NOMO-1 treated with dmso at 0.1 percent for 144 hours (cell line): ENCODE measurements around the gene CIZ1.

Experiments
- DNase-seq: peaks from one replicate; lab custom pipeline; 2025; ENCODE audit not compliant: unreplicated experiment; lab: John Stamatoyannopoulos, UW

The CIZ1 gene

DNA sequence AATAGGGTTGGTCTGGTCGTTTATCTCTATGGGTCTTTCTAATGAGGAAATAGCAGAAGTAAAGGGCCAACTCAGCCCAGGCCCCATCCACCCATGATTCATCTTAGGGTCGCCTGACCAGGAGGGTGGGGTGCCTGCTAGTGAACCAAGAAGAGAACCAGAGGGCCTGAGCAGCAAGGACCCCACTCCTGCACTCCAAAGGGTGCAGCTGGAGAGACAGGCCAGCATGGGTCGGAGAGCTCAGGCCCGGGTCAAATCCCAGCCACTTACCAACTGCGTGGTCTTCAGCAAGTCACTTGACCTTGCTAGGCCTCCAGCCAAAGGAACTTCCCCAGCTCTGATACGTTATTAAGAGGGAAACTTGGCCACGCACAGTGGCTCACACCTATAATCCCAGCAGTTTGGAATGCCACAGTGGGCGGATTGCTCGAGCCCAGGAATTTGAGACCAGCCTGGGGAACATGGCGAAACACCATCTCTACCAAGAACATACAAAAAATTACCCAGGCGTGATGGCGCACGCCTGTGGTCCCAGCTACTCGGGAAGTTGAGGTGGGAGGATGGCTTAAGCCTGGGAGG, 27.0 kb downstream of the CIZ1 start:
- no peak for DNase-seq

- no peak for DNase-seq
Observed at GRCh38 chr9:128163523-128164306, 27.7 kb downstream of the CIZ1 start.

- DNase-seq, result no peak
Observed at GRCh38 chr9:128163027-128163515, 28.3 kb downstream of the CIZ1 start.

DNA sequence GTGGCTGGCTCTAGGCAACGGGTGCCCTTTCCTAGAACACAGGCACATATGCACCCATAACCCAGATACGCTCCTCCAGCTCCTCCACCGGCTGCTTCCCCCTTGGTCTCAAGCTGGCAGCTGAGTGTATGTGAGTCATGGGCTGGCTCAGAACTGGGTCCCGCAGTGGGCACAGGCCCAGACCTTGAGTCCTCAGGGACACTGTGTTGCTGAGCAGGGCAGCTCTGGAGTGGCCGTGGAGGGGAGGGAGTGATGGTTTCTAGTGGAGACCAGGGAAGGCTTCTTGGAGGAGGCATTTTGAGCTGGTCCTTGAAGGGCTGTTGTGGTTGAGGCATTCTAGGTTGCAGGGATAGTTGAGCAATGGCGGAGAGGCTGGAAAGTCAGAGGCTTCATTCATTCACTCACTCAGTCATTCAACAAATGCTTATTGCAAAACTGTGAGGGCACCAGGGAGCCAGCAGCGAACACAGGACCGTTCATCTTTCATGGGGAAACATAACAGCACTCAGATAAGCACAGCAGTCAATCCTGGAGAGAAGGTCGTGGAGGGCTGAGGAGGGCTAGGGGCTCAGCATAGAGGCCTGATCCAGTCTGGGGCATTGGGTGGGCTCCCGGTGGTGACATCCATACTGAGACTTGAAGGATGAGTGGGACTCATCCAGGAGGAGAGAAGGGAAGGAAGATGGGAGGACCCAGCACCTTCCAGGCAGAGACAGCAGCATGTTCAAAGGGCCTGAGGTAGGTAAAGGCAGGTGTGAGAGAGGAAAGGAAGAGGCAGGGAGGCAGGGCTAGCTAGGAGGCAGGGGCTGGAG, 29.0 kb downstream of the CIZ1 start:
- DNase-seq, result no peak

- DNase-seq, result no peak
Observed at GRCh38 chr9:128161215-128161902, 30.0 kb downstream of the CIZ1 start.

DNA sequence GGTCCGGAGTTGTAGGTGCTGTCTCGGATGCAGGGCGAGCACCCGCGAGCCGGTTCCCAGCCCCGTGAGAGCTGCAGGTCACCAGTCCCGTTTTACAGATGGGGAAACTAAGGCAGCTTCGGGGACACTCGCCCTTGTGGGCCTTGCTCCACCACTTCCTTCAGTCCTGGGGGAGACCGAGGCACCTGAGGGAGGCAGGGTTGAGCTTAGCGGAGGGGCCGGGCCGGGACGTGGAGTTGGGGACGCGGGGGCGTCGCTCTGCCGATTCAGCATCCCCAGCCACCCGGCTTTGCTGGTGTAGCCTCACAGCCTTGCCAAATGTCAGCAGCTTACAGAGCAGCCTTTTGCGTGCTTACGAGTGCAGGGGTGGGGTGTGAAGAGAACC, 30.8 kb downstream of the CIZ1 start:
- no peak for DNase-seq

- DNase-seq, result peak; percentile 89
Observed at GRCh38 chr9:128159784-128160602, 31.4 kb downstream of the CIZ1 start, which contains the start of gene BBLN. BBLN (plus strand) TSS chr9:128160265; CDS start chr9:128160408, 143 bp downstream.

GRCh38 chr9:128159522-128159783, 31.9 kb downstream of the CIZ1 start:
- peak; percentile 74 for DNase-seq

DNA sequence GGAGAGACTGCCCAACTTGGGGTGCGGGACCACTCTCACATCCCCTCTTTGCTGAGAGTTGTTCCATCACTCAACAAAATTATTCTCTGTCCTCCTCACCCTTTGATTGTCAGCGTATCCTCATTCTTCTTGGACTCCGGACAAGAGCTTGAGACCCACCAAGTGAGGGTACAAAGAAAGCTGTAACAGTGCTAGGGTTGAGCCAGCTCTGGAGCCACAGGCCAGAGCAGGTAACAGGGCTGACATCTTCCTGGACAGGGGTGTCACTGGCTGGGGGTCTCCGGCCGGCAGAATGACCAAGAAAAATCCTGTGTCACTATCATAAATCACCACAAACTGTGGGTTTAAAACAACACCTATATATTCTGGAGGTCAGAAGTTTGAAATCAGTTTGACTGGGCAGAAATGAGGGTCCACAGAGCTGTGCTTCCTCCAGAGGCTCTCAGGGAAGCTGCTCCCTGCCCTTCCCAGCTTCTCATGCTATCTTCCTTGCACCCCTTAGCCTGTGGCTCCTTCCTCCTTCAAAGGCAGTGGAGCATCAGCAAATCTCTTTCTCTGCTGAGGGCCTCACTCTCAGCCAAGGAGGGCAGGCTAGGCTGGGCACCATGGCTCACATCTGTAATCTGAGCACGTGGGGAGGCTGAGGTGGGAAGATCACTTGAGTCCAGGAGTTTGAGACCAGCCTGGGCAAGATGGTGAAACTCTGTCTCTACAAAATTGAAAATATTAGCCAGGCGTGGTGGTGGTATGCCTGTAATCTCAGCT, 35.5 kb downstream of the CIZ1 start:
- DNase-seq, result no peak

- no peak for DNase-seq
Observed at GRCh38 chr9:128153947-128154695, 37.3 kb downstream of the CIZ1 start.

GRCh38 chr9:128153060-128153946, 38.1 kb downstream of the CIZ1 start:
- no peak for DNase-seq

GRCh38 chr9:128152133-128153059, 39.0 kb downstream of the CIZ1 start:
- no peak for DNase-seq

GRCh38 chr9:128151309-128152132, 39.9 kb downstream of the CIZ1 start:
- no peak for DNase-seq

DNA sequence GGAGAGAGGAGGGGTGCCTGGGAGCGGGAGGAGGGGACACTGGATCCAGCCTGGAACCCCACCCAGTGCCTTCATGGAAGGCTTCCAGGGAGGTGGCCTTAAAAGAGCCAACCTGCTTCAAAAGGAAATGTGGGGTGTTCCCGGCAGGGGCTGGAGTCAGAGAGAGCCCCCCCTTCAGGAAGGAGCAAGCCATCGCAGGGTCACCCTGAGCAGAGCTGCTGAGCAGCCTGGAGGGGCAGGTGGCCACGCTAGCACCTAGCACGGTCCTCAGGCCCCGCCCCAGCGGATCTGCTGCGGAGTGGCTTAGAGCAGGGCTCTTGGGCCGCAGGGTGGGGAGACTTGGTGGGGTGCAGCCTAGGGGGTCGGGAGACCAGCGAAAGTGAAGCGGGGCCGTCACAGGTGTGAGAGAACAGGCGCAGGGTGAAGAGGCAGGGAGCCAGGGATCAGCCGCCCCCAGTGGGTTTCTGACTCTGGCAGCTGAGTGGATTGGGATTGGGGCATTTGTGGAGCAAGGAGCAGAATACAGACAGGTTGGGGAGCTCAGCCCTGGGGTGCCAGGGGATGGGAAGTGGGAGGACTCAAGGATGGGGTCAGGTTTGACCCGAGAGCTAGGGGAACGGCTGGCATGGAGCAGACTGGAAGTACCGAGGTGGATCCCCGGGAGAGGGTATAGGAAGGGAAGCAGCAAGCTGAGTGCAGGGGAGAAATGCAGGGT, 40.6 kb downstream of the CIZ1 start:
- no peak for DNase-seq

DNA sequence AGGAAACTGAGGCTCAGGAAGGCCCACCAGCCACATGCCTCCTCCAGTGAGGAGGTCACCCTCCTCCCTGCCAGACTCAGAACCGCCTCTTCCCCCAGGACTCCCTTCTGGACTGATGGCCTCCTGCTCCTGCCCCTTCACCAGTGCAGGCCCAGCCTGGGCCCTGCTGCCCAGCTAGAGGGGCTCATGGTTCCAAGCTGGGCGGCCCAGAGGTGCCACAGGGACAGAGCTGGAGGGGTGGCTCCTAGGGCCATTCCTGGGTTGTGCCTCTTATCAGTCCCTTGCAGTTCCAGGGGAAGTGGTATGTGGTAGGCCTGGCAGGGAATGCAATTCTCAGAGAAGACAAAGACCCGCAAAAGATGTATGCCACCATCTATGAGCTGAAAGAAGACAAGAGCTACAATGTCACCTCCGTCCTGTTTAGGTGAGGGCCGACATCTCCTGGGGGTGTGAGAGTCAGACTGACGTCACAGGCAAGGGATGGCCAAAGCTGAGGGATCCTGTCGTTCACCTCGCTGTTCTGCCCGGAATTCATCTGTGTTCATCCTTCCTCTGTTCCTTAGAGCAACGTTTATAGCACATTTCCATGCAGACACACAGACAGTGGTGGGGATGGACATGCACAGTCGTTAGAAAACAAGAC, 41.3 kb downstream of the CIZ1 start:
- DNase-seq, result no peak
